OCI-M2 (cell line): Measurements from ENCODE around the gene TRAIP.
"Not testable (repeated sequence)": the region's sequence is repeated elsewhere in the genome, so short reads cannot be mapped to it uniquely, and the experiment has no call there.

ENCODE experiments used
- DNase-seq: peaks from one replicate; lab custom pipeline; 2025; ENCODE audit not compliant: unreplicated experiment; lab: John Stamatoyannopoulos, UW

TRAIP gene

GRCh38 chr3:49826016-49826415 is 30.3 kb downstream of the TRAIP start:
- DNase-seq = no peak

- DNase-seq = not testable (repeated sequence)
These were observed 33.2 kb downstream of the TRAIP start for GRCh38 chr3:49823131-49823530.

GRCh38 chr3:49813497-49814174 is 42.7 kb downstream of the TRAIP start, which contains the start of gene UBA7:
TSS of gene UBA7 (minus strand) at chr3:49813953. CDS start at chr3:49813787, 166 bp downstream.
- no peak for DNase-seq

- no peak for DNase-seq
These were observed 43.4 kb downstream of the TRAIP start for GRCh38 chr3:49812916-49813496.

GRCh38 chr3:49807431-49808114 is 48.8 kb downstream of the TRAIP start:
- no peak for DNase-seq

- no peak for DNase-seq
These were observed 49.5 kb downstream of the TRAIP start for GRCh38 chr3:49806850-49807249.

- DNase-seq = peak; percentile 60
These were observed 50.3 kb downstream of the TRAIP start for GRCh38 chr3:49805897-49806701.

- peak; percentile 43 for DNase-seq
These were observed 51.0 kb downstream of the TRAIP start for GRCh38 chr3:49805367-49805782.

- no peak for DNase-seq
These were observed 52.0 kb downstream of the TRAIP start for GRCh38 chr3:49804141-49805041.

- peak; percentile 52 for DNase-seq
These were observed 52.8 kb downstream of the TRAIP start for GRCh38 chr3:49803465-49804140.

- DNase-seq = peak; percentile 40
These were observed 53.5 kb downstream of the TRAIP start, which contains the start of gene INKA1 for GRCh38 chr3:49802719-49803464. TSS of gene INKA1 (plus strand) at chr3:49803261. CDS start at chr3:49803393, 132 bp downstream.

- DNase-seq = no peak
These were observed 55.2 kb downstream of the TRAIP start for GRCh38 chr3:49801160-49801559.

GRCh38 chr3:49799761-49800160 is 56.6 kb downstream of the TRAIP start, which contains the start of gene CDHR4:
TSS of gene CDHR4 (minus strand) at chr3:49799873. CDS start at chr3:49799812, 61 bp downstream.
- DNase-seq = no peak

- DNase-seq = no peak
These were observed 57.3 kb downstream of the TRAIP start for GRCh38 chr3:49799105-49799504.

- no peak for DNase-seq
These were observed 61.1 kb downstream of the TRAIP start for GRCh38 chr3:49794926-49795905.

GRCh38 chr3:49794431-49794830 is 61.9 kb downstream of the TRAIP start:
- DNase-seq = no peak

GRCh38 chr3:49793486-49794085 is 62.8 kb downstream of the TRAIP start:
- DNase-seq = no peak
